ENCODE measurements around the gene SLX9. TPM values are rescaled to one million over a fixed set of nuclear protein-coding genes. Genes with fewer than 3 reads are reported as not detected.
A peak's percentile ranks its signal among the peaks of the same experiment; 100 is the strongest.

The SLX9 gene
- total RNA-seq, 4 donors from 2014 or later = 8.6 to 24.3 (median 10.5) TPM; not detected in 1

DNA sequence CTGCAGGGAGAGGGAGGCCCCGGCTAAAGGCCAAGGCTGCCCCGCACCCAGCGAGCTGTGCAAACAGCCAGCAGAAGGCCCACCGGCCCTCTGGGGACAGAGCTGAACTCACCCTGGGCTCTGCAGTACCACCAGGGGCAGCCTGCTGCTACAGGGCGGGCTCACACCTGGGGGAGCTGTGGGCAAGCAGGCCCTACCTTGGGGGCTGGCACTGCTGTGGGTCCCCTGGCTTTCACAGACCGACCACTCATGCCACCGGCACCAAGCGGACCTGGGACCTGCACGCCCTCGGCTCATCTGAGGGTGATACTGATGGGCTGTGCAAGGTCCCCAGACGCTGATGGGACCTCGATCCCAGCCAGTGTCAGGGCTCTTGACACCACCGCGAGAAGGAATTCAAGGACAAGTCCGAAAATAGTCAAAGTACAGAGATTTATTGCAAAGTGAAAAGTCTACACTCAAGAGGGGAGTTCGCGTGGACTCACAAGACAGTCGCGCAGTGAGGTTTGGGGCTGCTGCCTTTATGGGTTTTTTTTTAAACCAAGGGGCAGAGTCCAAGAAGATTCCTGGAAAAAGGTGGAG lies 73.5 kb downstream of the SLX9 start:
- Histone ChIP-seq H3K36me3 (no peaks in the 10 kb centered on the region), H3K4me3 (no peak overlapping the region), H3K9me3 (no peaks in the 10 kb centered on the region), H3K27ac (no peak overlapping the region), H3K27me3 (no peaks in the 10 kb centered on the region), H3K4me1 (peaks cover 0 to 3% of the 10 kb centered on the region in 2 donors)
- TF ChIP-seq CTCF (IDR thresholded peaks at IDR 0.05) (no peak), POLR2A (IDR thresholded peaks at IDR 0.05) (no peak)
- no peak for DNase-seq
- intact Hi-C loops (cut with DNase I; ENCODE audit: low total_unique reads) = no loop called here

DNA sequence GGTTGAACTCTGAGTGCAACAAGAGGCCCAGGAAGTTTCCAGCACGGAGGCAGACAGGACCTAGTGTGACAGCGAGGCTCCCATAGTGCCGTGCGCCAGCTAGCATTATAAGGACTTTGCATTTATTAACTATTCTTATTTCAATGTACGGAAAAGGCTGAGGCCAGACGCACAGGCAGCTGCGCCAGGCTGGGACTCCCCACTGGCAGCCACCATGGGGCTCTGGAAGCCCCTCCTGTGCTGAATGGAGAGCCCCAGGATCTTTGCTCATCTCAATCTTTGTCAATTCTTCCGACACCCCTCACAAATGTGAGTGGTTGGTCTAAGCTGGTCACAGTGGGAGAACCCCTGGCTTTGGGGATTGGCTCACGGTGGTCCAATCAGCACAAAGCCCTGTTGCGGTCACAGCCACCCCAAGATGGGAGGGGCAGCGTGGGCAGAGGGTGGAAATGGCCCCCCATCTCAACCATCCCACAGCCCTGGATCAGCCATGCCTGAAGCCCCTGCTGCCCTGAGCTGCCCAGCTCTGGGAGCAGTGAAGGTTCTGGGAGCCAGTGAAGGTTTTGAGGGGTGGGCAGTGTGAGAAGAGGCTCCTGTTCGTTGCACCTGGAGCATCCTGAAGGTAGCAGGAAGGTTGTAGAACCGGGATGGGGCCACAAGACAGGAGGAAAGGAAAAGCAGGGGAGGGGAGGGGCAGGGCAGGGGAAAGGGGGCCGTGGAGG lies 75.1 kb downstream of the SLX9 start:
- H3K27ac ChIP-seq = no peak overlapping the region
- no peak overlapping the region for H3K4me3 ChIP-seq
- H3K36me3 ChIP-seq = no peaks in the 10 kb centered on the region
- no peaks in the 10 kb centered on the region for H3K27me3 ChIP-seq
- DNase-seq = peak in 1 of 2 donors; percentile 9
- intact Hi-C loops (cut with DNase I; ENCODE audit: low total_unique reads) = no loop called here
- peaks cover 0 to 4% of the 10 kb centered on the region in 2 donors for H3K4me1 ChIP-seq
- TF ChIP-seq POLR2A (IDR thresholded peaks at IDR 0.05) (no peak), CTCF (IDR thresholded peaks at IDR 0.05) (no peak)
- H3K9me3 ChIP-seq = no peaks in the 10 kb centered on the region

GRCh38 chr21:45015469-45015860 lies 75.6 kb downstream of the SLX9 start:
- intact Hi-C loops (cut with DNase I; ENCODE audit: low total_unique reads) = no loop called here
- no peaks in the 10 kb centered on the region for H3K27me3 ChIP-seq
- peak in 1 of 2 donors; percentile 10 for DNase-seq
- H3K9me3 ChIP-seq = no peaks in the 10 kb centered on the region
- no peak overlapping the region for H3K4me3 ChIP-seq
- TF ChIP-seq POLR2A (IDR thresholded peaks at IDR 0.05) (no peak), CTCF (IDR thresholded peaks at IDR 0.05) (no peak)
- no peaks in the 10 kb centered on the region for H3K36me3 ChIP-seq
- no peak overlapping the region for H3K27ac ChIP-seq
- peaks cover 0 to 4% of the 10 kb centered on the region in 2 donors for H3K4me1 ChIP-seq

GRCh38 chr21:45016031-45016405 lies 76.2 kb downstream of the SLX9 start:
- Histone ChIP-seq H3K9me3 (no peaks in the 10 kb centered on the region), H3K36me3 (no peaks in the 10 kb centered on the region), H3K27ac (no peak overlapping the region), H3K4me3 (no peak overlapping the region), H3K27me3 (no peaks in the 10 kb centered on the region), H3K4me1 (peaks cover 0 to 4% of the 10 kb centered on the region in 2 donors)
- TF ChIP-seq POLR2A (IDR thresholded peaks at IDR 0.05) (no peak), CTCF (IDR thresholded peaks at IDR 0.05) (no peak)
- no peak for DNase-seq
- intact Hi-C loops (cut with DNase I; ENCODE audit: low total_unique reads) = no loop called here

- peak; percentile 15 to 20 for DNase-seq
- no peaks in the 10 kb centered on the region for H3K9me3 ChIP-seq
- H3K4me1 ChIP-seq = peaks cover 0 to 4% of the 10 kb centered on the region in 2 donors
- H3K4me3 ChIP-seq = no peak overlapping the region
- intact Hi-C loops (cut with DNase I; ENCODE audit: low total_unique reads) = no loop called here
- TF ChIP-seq POLR2A (IDR thresholded peaks at IDR 0.05) (no peak), CTCF (IDR thresholded peaks at IDR 0.05) (no peak)
- no peaks in the 10 kb centered on the region for H3K27me3 ChIP-seq
- no peak overlapping the region for H3K27ac ChIP-seq
- no peaks in the 10 kb centered on the region for H3K36me3 ChIP-seq
Measured at GRCh38 chr21:45016406-45017038, 76.7 kb downstream of the SLX9 start.

Measured in uterus (tissue), 4 donors.